EH (cell line): ENCODE results near the gene ARL13B.
"Not testable (repeated sequence)": the region's sequence is repeated elsewhere in the genome, so short reads cannot be mapped to it uniquely, and the experiment has no call there.

ENCODE experiments used
- DNase-seq: peaks from one replicate; pipeline ENCODE4 v3.0.0-alpha.2; 2015; ENCODE audit warnings: low read depth

The ARL13B gene

GRCh38 chr3:93979850-93980676 lies at the start of gene ARL13B:
ARL13B (plus strand) TSS chr3:93980155; CDS start chr3:93980424, 269 bp downstream.
- DNase-seq, result peak; percentile 99

GRCh38 chr3:93931597-93932229 lies 48.2 kb upstream of the ARL13B start:
- no peak for DNase-seq

- no peak for DNase-seq
Measured at GRCh38 chr3:93934366-93935046, 45.4 kb upstream of the ARL13B start.

GRCh38 chr3:93936549-93936948 lies 43.4 kb upstream of the ARL13B start:
- DNase-seq, result no peak

- not testable (repeated sequence) for DNase-seq
Measured at GRCh38 chr3:93937485-93937884, 42.5 kb upstream of the ARL13B start.

- DNase-seq, result not testable (repeated sequence)
Measured at GRCh38 chr3:93949958-93950357, 30.0 kb upstream of the ARL13B start.

GRCh38 chr3:93961026-93961425 lies 18.9 kb upstream of the ARL13B start:
- no peak for DNase-seq

- DNase-seq, result no peak
Measured at GRCh38 chr3:93961489-93961888, 18.5 kb upstream of the ARL13B start.

GRCh38 chr3:93962798-93963197 lies 17.2 kb upstream of the ARL13B start:
- no peak for DNase-seq

GRCh38 chr3:93965106-93965505 lies 14.8 kb upstream of the ARL13B start:
- DNase-seq, result not testable (repeated sequence)

GRCh38 chr3:93969443-93969842 lies 10.5 kb upstream of the ARL13B start:
- peak; percentile 63 for DNase-seq

GRCh38 chr3:93969997-93970396 lies 10.0 kb upstream of the ARL13B start:
- DNase-seq, result no peak

- DNase-seq, result peak; percentile 79
Measured at GRCh38 chr3:93973131-93974126, 6.5 kb upstream of the ARL13B start, which contains the start of gene PROS1. PROS1 (minus strand) TSS chr3:93973896; CDS start chr3:93973749, 147 bp downstream.

- no peak for DNase-seq
Measured at GRCh38 chr3:93981649-93982048, 1.7 kb downstream of the ARL13B start.

GRCh38 chr3:93983408-93983807 lies 3.5 kb downstream of the ARL13B start:
- DNase-seq, result no peak

GRCh38 chr3:93984618-93985017 lies 4.7 kb downstream of the ARL13B start:
- no peak for DNase-seq

- peak; percentile 36 for DNase-seq
Measured at GRCh38 chr3:93988283-93988682, 8.3 kb downstream of the ARL13B start.

GRCh38 chr3:93988764-93989163 lies 8.8 kb downstream of the ARL13B start:
- no peak for DNase-seq

GRCh38 chr3:93989241-93989640 lies 9.3 kb downstream of the ARL13B start:
- peak; percentile 8 for DNase-seq

- no peak for DNase-seq
Measured at GRCh38 chr3:93991631-93992030, 11.7 kb downstream of the ARL13B start.

GRCh38 chr3:93992207-93992606 lies 12.3 kb downstream of the ARL13B start:
- DNase-seq, result no peak
